Medulla oblongata (tissue), 1 donor: ENCODE data around the gene PLXNB2.

Source experiments
- DNase-seq: peaks from one replicate; pipeline ENCODE4 v3.0.0-alpha.2; 2015; ENCODE audit errors: extremely low spot score

Gene PLXNB2

DNA sequence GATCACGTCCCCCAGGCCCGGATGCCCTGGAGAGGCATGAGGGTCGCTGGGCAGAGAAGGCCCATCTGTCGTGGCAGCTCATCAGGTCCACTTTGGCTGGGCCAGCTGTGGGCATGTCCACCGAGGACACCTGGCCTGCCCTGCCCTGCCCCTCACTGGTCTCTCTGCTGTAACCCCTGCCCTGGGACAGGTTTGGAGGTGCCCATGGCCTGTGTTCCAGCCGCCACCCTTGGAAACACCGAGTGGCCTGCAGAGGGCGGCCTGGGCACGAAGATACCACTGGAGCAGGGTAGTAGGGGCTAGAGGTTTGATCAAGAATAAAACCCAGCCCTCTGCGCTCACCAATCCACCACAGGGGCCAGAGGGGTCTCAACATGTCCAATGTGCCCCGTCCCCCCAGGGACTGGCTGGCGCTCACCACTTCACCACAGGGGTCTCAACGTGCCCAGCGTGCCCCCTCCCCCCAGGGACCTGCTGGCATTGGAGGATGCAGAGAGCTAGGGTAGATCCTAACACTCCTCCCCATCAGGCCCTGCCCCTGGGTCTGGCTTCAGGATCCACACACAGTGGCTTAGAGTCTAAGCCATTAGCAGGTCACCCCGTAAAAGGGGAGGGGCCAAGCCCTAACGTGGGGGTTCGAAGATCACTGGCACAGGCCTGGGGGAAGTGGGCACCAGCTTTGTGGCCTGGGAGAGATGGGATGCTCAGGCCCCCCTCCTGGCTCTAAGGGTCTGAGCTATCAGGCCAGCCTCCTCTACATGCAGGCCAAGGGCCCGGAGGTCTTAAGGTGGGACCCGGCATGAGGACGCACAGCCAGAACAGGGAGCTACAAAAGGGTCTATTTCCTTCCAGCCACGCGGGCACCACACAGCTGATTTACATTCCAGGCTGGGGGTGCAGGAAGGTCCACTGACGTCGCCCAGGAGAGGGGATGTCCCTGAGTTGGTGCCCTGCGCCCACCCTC lies 55.1 kb downstream of the PLXNB2 start:
- peak; percentile 63 for DNase-seq

DNA sequence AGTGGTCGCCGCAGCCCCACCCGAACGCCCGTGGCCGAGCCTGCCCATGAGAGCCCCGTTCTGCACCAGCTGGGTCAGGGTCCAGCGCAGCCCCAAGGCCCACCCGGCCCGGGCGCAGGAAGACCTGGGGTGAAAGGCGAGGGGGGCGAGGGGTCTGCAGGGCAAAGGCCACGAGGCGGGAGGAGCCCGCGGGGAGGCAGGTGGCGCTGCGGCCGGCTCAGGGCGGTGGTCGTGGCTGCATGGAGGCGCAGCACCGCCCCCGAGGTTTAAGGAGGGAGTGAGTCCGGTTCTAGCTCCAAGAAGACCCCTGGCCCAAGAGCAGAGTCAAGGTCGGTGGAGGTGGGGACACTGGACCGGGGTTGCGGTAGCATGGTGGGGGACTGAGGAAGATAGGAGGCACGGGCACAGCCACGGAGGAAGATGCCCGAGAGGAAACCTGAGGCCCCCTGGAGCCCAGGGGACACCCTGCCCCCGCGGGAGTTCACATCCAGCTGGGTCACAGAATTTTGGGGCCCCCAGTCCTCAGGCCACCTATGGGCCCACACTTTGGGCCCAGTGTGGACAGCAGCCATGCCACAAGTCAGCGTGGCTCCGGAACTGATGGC lies 55.9 kb downstream of the PLXNB2 start:
- DNase-seq: no peak

DNA sequence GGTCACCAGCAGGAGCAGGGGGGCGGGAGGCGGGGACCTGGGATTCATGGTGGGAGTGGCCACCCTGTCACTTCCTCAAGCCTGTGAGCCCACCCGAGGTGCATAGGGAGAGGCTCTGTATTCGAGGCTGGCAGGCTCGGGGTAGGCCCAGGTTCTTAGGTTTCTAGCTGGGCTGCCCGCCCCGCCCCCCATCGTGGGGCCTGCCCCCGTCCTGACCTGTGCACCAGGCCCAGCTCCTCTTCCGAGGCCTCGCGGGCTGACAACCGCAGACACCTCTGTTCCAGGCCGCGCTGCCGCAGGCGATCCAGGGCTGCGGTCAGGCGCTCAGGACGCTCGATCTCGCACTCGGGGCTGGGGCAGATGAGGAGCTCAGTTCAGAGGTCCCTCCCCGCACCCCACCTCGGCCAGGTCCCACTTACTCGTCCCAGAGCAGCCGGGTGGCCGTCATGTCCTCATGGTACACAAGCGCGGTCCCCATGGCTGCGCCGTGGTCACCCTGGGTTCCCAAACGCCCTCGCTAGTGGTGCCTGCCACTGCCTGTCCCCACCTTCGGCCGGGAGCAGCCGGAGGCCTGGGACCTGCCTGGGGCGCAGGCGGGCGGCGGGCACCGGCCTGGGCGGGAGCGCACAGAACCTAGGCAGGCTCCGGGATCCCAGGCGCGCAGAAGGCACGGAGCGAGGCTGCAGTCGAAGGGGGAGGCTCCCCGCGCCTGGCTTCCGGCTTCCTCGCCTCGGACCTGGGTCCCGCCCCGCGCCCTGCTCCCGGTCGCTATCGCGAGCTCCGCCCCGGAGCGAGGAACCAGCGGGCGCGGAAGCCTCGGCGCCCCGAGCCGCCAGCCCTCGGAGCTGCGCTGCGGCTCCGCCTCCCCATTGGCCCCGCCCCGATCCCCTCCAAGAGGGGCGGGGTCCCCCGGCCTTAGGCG lies 56.6 kb downstream of the PLXNB2 start, which contains the start of gene HDAC10:
TSS of gene HDAC10 (minus strand) at position 711 of the 922 bp plus-strand sequence. CDS start at position 478, 233 bp downstream.
- no peak for DNase-seq

DNA sequence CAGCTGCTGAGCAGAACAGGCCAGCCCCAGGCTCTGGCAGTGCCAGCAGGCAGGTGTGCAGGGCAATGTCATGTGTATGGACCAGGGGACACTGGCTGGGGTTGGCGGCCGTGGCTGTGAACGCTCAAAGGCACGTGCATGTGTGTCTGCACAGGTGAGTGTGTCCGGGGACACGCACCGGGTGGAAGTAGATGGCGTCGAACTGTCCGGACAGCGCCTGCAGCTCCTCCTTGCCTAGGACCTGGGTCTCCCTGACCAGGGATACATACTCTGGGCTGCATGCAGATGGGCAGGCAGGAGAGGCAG lies 57.2 kb downstream of the PLXNB2 start:
- DNase-seq: no peak

DNA sequence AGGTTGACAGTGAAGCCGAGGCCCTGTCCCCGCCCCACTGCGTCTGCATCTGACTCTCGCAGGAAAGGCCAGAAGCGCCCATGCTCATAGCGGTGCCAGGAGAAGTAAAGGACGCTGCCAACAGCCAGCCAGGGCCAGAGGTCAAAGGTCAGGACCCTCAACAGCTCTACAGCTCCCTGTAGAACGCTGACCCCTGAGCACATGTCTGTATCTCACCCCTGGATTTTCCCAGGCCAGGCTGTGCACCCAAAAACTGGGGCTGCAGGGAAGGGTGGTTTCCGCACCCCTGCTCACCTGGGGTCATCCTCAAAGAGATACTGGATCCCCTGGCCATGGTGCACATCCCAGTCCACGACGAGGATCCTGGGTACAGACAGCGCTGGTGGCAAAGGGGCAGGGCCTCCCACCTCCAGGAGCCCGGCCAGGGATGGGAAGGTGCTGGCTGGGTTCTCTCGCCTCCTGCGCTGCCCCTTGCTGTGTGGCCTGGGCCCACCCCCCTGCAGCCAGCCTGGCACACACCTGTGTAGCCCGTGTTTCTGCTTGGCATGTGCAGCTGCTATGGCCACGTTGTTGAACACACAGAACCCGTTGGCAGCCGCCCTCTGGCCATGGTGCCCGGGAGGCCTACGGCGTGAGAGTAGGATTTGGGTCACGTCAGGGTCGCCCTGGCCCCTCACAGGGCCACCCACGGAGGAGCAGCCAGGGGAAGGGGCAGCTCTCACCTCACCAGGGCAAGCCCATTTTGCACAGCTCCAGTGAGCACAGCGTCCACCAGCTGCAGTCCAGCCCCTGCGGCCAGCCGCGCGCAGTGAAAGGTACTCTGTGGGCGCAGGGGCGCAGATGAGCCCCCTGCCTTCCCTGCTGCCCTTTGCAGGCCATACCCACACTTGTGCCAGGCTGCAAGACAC lies 57.9 kb downstream of the PLXNB2 start:
- no peak for DNase-seq

DNA sequence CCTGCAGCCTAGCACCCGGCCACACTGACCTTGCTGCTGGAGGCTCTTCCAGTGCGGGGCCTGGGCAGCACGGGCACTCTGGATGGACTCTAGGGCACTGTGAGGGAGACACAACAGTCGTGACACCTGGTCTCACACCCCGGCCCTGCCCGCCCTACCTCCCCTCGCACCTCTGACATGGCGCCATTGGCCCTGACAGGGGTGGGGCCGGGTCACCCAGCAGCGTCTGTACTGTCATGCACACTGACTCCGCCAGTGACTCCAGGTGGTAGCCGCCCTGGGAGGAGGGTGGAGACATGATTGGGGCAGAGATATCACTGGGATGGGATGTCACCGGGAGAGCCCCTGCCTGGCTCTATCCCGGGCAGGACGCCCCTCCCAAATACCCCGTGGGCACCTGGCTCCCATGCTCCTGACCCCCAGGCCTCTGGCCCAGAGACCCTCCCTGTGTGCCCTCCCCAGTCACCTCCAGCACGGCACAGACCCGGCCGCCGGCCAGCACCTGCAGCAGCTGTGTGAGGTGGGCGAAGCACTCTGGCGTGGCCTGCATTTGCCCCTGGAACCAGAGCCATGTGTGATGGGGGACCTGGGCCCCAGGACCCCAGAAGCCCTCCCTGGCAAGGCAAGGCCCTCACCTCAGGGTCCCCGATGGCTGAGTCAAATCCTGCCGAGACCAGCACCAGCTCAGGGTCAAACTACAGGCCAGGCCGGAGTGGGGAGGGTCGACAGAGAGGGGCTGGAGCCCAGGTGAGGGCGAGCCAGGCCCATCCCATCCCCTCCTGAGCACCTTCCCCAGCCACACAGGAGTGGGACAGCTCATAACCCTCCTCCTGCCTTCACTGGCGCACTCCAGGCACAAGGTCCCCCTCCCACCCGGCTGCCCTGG lies 59.0 kb downstream of the PLXNB2 start:
- no peak for DNase-seq

DNA sequence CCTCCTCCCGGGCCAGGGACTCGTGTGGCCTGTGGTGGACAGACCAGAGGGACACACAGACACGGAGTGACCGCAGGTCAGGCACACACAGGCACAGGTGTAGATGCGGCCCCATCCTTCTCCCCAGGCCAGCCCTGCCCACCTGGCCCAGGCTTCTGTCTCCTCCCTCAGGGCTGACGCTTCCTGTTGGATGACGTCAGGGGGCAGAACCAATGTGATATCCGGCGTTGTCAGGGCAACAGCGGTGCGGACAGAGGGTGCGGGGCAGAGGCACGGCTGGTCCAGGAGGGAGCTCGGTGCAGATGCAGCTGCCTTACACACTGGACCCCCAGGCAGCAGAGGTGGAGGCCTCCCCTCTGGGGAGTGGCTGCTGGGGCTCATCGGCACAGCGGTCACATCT lies 59.7 kb downstream of the PLXNB2 start:
- DNase-seq: no peak

DNA sequence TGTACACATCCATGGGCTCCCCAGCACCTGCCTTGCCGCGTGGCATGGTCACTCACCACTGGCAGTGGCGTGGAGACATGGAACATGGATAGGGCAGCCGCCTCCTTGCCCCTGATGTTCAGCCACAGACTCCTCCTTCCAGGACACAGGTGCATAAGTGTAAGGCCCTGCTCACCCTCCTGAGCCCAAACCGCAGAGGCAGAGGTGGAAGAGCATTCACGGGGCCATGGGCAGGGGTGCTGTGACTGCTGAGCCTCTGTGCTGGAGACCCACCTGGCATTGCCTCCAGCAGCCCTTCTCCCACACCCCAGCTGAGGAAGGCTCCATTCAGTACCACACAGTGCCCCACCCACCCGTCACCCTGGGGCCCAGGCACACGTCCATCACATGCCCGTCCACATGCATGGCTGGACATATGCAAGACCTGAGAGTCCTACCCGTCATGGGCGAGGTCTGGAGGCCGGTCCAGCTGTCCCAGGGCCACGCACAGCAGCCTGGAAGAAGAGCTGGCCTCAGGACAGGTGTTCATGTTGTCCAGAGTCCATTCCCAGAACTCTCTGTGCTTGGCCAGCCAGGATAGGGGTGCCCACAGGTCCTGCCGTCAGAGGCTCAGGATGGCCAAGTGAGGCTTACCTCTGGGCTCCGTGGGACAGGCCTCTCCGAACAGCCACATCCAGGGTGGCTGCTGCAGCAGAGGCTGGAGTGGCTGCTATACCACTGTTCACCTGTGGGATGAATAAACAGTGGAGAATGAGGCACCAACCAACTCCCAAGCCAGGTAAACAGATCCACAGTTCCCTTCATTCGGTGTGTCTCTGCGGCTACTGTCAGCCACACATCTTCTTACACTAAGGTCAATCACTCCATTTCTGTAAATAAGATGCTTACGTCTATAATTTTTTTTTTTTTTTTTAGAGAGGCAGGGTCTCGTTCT lies 60.9 kb downstream of the PLXNB2 start:
- no peak for DNase-seq

DNA sequence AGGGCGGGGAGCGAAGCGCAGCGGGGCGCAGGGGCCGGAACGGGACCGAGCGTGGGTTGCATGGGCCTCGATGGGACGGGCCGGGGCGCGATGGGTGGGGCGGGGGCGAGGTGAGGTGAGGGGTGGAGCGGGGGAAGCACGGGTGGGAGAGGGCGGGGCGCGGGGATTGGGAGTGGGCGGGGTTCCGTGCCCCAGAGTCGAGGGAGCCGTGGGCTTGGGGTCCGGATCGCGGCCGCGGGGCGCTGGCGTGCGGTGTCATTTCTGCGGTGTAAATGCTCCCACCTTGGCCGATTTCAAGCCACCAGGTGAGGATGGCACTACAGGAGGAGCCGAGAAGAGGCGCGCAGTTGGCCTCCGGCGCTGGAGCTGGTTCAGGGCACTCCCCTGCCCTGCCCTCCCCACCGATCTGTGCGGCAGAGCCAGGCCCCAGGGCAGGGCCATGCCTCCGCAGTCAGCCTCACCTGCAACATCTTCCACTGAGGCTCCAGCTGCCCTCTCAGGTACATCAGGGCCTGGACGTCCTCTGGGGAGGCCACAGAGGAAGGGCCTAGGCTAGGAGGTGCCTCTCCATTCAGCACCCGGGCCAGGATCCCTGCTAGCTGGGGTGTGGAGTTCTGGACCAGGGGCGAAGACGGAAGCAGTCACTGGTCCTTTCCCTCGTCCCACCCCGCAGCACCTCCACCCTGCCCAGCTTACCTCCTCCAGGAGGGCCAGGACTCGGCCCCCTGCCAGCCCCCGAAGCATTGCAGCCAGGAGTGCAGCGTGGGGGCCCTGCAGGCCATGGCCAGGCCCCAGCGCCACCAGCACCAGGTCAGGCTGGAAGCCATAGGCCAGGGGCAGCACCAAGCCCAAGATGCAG lies 62.0 kb downstream of the PLXNB2 start:
- no peak for DNase-seq

DNA sequence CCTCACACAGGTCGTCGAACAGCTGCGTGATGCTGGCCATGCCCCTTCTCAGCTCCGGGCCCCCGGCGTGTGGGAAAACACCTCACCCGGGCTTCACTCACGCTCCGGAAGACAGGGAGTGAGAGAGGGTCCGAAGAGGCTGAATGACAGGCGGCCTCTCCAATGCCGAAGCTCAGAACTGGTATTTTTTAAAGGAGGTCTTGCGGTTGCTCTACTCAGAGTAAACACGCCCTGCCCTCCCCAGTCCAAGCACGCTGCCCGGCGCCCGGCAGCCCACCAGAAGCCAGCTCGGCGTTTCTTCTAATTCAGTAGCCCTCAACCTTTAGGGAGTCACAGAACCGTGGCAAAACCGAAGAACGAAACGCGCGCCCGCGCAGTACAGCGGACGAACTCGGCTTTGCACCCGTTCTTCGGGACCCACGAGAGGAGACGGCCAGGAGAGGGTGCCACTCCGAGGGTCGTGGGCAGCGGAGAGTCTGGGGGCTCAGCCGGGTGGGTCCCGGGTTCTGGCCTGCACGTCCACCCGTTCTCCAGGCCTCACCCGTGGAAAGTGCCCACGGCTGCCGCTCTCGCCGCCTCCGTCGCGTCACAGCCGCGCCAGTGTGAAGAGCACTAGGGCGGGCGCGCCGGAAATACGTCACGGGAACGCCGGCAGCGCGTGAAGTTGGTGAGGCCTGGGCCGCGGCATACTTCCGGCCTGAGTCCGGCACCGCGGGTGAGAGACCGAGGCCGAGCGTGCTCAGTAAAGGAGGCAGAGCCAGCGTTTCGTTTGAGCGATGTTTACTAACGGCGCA lies 62.8 kb downstream of the PLXNB2 start, which contains the start of gene TUBGCP6:
TSS of gene TUBGCP6 (minus strand) at position 604 of the 794 bp plus-strand sequence. CDS start at position 40, 564 bp downstream.
- DNase-seq: peak; percentile 96

DNA sequence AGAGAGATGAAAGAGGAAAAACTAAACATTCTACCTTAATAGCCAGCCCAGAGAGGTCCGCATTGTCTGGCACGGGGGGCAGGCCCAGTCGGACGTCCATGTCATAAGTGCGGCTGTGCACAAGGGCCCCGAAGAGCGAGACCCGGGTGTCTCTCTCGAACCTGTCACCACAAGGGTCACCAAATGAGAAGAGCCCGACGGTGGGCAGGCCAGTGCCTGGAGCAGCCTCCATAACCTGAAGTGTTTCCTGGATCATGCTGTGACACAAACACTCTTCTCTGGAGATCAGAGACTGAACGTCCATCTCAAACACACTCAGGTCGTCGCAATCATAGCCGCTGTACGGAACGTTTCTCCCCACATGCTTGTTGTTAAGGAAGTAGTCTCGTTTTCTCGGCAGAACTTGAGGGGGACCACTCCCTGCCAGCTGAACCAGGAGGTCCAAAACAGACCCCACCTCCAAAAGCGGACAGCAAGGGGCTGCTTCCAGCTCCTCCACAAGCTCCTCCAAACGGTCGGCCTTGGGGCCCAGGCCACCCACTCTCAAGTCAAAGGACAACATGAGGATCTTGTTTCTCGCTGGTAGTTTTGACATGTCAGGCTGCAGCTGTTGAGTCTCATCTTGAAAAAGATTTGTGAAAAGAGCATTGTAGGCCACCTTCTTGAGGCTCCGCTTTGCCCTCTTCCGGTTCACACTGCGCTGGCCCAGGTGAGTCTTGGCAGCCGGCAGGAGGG lies 63.6 kb downstream of the PLXNB2 start:
- DNase-seq: no peak

DNA sequence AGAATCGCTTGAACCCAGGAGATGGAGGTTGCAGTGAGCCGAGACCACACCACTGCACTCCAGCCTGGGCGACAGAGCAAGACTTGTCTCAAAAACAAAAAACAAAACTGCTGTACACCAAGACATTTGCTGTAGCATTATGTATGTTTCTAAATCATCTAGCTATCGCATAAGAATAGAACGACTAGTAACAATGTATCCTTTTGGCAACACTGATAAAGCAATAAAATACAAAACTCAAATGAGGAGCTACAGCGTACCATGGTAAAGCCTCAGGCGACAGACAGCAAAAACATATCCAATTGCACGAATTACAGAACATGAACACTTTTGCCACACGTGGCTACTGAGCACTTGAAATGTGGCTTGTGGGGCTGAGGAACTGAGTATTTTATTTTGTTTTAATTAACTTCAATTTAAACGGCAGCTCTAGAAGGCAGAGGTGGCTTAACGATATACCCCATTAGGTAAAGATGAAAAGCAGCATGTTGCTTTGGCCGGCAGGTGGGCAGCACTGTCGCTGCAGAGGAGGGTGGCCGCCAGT lies 65.0 kb downstream of the PLXNB2 start:
- DNase-seq: no peak

DNA sequence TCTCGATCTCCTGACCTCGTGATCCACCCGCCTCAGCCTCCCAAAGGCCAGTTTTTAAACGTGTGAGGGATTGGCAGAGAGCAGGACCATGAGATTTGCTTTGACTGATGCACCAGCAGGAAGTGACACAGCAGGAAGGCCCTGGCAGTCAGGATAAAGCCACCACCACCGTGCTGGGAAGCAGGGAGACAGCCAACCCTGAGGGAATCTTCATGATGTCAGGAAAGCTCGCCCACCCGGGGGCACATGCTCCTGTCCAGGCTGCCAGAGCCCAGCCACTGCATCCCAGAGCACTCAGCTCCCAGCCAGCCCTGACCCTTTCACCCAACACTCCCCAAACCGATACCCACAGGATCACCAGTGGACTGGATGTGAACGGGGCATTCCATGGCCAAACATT lies 68.7 kb downstream of the PLXNB2 start:
- DNase-seq: no peak

DNA sequence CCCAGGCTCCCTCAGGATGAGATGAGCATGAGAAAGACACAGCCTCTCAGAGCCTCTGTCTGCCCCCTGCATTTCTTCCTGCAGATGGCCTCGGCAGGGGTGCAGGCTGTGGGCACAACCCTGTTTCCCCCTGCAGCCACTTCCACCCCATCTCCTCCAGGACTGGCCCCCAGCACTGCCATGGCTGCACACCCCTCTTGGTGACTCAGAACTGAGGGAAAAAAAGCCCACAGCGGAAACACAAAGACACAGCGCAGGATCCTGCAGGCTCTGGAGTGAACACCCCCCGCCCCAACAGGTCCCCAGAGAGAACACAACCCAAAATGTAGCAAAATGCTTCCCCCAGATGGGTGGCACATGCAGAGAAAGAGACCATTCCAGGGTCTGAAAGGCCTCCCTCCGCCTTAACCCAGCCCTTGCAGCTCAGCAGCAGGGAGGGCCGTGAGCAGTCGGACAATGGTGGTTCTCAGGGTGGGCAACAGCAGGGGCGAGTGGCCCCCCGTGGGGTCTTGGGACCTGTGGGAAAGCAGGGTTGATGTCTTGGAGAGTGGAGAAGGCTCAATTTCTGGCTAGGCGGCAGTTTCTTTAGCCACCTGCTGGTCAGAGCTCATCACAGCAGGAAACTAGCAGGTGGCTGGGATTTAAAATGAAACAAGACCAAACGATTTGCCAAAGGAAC lies 70.6 kb downstream of the PLXNB2 start:
- no peak for DNase-seq

DNA sequence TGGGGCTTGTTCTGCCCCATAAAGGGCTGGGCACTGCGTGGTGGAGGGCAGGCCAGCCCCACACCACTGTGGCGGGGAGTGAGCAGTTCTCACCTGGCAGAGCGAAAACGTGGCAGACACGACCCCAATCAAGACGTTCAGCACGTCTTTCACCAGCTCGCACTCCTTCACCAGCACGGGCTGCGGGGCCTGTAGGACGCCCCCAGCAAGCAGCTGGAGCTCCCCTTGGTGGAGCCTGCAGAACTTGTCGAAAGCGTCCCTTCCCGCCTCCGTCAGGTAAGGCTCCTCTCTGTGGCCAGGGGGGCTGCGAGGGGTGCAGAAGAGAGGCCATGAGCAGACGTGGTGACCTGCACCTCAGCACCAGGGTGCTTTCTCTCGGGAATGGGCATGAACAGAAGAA lies 74.2 kb downstream of the PLXNB2 start:
- no peak for DNase-seq
